Caco-2 (cell line): ENCODE results near the gene SS18L1. TPM values are rescaled to one million over a fixed set of nuclear protein-coding genes. Genes with fewer than 3 reads are reported as not detected.

ENCODE experiments used
- BruUV-seq: library from RNA; stranded (reverse); fragments of 400-500 nt; replicated peaks from 2 replicates; lab custom pipeline; 2021; lab: Mats Ljungman, UMichigan
- CTCF ChIA-PET: fragments of 300-600 bp; sonication (Branson Sonifier 250); formaldehyde crosslinking; loops from one replicate; lab custom pipeline; 2022; ENCODE audit warnings: antibody characterized with exemption; lab: Charles Lee
- POLR2A ChIA-PET: fragments of 300-600 bp; sonication (Branson Sonifier 250); formaldehyde crosslinking; loops from one replicate; lab custom pipeline; 2022; ENCODE audit warnings: antibody characterized with exemption; lab: Charles Lee
- DNase-seq, 2 experiments: peaks; one replicate each; pipeline versions ENCODE4 v3.0.0 to v3.0.0-alpha.2; 2020 to 2022
- H3K27me3 ChIP-seq: replicated peaks from 2 replicates; pipeline ENCODE4 v1.6.0; 2011; ENCODE audit warnings: low read length; ENCODE audit not compliant: control insufficient read depth, insufficient read depth
- H3K36me3 ChIP-seq: 2 replicates; pipeline ENCODE4 v1.5.1; 2011; ENCODE audit warnings: low read length; ENCODE audit not compliant: control insufficient read depth, insufficient read depth
- H3K4me1 ChIP-seq: fragments of 250-450 bp; sonication (Bioruptor Pico); 2 replicates; pipeline ENCODE4 v1.5.1; 2020; ENCODE audit warnings: mild to moderate bottlenecking
- H3K4me3 ChIP-seq: 2 replicates; pipeline ENCODE4 v1.5.1; 2011; ENCODE audit warnings: low read depth, mild to moderate bottlenecking, control low read depth, low read length
- H3K9me3 ChIP-seq: fragments of 250-450 bp; sonication (Bioruptor Pico); 2 replicates; pipeline ENCODE4 v1.5.1; 2020; ENCODE audit warnings: mild to moderate bottlenecking, moderate library complexity
- H3K27ac Mint-ChIP-seq: one replicate; pipeline ENCODE4 v1.8.0; 2022; ENCODE audit warnings: mixed read lengths; ENCODE audit not compliant: unreplicated experiment
- H3K27me3 Mint-ChIP-seq: one replicate; pipeline ENCODE4 v1.8.0; 2022; ENCODE audit warnings: mixed read lengths; ENCODE audit not compliant: insufficient read depth, unreplicated experiment
- H3K36me3 Mint-ChIP-seq: one replicate; pipeline ENCODE4 v1.8.0; 2022; ENCODE audit warnings: mild to moderate bottlenecking, mixed read lengths; ENCODE audit not compliant: insufficient read depth, unreplicated experiment
- H3K4me1 Mint-ChIP-seq: one replicate; pipeline ENCODE4 v1.8.0; 2022; ENCODE audit warnings: low read depth, mixed read lengths; ENCODE audit not compliant: unreplicated experiment
- H3K4me3 Mint-ChIP-seq: one replicate; pipeline ENCODE4 v1.8.0; 2022; ENCODE audit warnings: mild to moderate bottlenecking, moderate library complexity, mixed read lengths; ENCODE audit not compliant: unreplicated experiment
- H3K9me3 Mint-ChIP-seq: one replicate; pipeline ENCODE4 v1.8.0; 2022; ENCODE audit warnings: mixed read lengths; ENCODE audit not compliant: unreplicated experiment
- intact Hi-C: fragments of 100-400 bp; cut with micrococcal nuclease; formaldehyde crosslinking; loops from one replicate; pipeline ENCODE4 v1.10.0; 2022; ENCODE audit not compliant: unreplicated experiment
- total RNA-seq: library from RNA; stranded (reverse); gene quantifications from 2 replicates; pipeline ENCODE4 v1.2.3, GENCODE V29; 2022
- TF ChIP-seq, protein P1 (sequence below), 2 experiments: fragments of 200-600 bp in 1 of 2; IDR thresholded peaks; 1 replicate in 1 of 2; 2 replicates in 1 of 2; pipeline versions ENCODE4 v1.5.1 to v1.8.0; 2011 to 2022; ENCODE audit warnings: antibody characterized with exemption in 1 of 2, control low read depth in 1 of 2, inconsistent platforms in 1 of 2, low read depth in 1 of 2, low read length in 1 of 2, mild to moderate bottlenecking in 1 of 2, moderate library complexity in 1 of 2; ENCODE audit not compliant: insufficient read depth in 1 of 2, severe bottlenecking in 1 of 2, unreplicated experiment in 1 of 2

The SS18L1 gene
- total RNA-seq, 1 experiment from 2014 or later: 46.4 TPM

DNA sequence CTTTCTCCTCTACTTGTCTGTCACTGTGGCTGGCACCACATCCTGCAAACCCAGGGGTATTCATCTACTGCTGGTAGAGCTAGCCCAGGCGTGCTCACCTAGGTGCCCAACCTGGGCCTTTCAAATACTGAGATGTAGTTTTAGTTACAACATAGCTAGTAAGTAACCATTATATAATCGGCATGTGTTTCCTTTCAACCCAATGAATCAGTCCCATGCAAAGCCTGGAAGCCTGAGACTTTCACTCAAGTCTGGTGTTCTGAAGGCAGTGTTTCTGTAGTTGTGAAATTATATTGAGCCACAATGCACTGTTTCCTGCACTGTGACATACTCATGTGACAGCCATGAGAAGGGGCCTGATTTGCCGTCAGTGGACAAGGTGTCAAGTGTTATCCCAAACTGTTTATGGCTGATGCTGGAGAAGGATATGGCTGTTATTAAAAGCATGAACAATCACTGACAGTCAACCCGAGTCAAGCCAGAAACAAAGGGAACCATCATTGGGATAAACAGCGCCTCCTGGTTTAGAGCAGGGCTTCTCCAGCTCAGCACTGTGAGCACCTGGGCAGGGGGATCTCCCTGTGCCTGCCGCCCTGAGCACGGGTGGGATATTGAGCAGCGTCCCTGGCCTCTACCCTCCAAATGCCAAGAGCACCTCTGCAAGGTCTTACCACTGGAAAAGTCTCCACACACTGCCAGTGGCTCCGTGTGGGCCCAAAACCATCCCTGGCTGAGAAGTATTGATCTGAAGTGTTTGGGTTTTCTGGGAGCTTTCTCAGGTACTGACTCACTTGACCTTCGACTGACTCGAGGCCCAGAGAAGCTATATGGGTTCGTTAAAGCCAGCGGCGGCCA lies 1.9 kb upstream of the SS18L1 start:
- no peaks in the 10 kb centered on the region for H3K27me3 Mint-ChIP-seq
- peak overlapping the region; percentile 94 for H3K27ac Mint-ChIP-seq
- Histone ChIP-seq H3K4me3 (peak overlapping the region; percentile 70), H3K9me3 (no peaks in the 10 kb centered on the region), H3K36me3 (peaks cover 18% of the 10 kb centered on the region), H3K4me1 (peaks cover 23% of the 10 kb centered on the region), H3K27me3 (no peaks in the 10 kb centered on the region)
- TSS peak; percentile 20 for BruUV-seq
- ChIA-PET POLR2A (interaction anchor here (0.6 to 1.6 kb wide), 6 partner anchors 9 to 118 kb away, joined by 3 to 6 read pairs (median 4); partner anchors contain the start of gene TAF4), CTCF (interaction anchor here (0.6 to 1.4 kb wide), 6 partner anchors 9 to 501 kb away, joined by 3 to 8 read pairs (median 3); no protein-coding TSS in a partner anchor)
- H3K4me3 Mint-ChIP-seq: peak overlapping the region; percentile 91
- peaks cover 90% of the 10 kb centered on the region for H3K36me3 Mint-ChIP-seq
- DNase-seq: peak in 1 of 2 experiments; percentile 58
- no peaks in the 10 kb centered on the region for H3K9me3 Mint-ChIP-seq
- peaks cover 25% of the 10 kb centered on the region for H3K4me1 Mint-ChIP-seq
- TF ChIP-seq, protein P1, sequence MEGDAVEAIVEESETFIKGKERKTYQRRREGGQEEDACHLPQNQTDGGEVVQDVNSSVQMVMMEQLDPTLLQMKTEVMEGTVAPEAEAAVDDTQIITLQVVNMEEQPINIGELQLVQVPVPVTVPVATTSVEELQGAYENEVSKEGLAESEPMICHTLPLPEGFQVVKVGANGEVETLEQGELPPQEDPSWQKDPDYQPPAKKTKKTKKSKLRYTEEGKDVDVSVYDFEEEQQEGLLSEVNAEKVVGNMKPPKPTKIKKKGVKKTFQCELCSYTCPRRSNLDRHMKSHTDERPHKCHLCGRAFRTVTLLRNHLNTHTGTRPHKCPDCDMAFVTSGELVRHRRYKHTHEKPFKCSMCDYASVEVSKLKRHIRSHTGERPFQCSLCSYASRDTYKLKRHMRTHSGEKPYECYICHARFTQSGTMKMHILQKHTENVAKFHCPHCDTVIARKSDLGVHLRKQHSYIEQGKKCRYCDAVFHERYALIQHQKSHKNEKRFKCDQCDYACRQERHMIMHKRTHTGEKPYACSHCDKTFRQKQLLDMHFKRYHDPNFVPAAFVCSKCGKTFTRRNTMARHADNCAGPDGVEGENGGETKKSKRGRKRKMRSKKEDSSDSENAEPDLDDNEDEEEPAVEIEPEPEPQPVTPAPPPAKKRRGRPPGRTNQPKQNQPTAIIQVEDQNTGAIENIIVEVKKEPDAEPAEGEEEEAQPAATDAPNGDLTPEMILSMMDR (IDR thresholded peaks at IDR 0.05; ENCODE audit: insufficient read depth in 1 of 2, low read depth in 1 of 2, low read length in 1 of 2, severe bottlenecking in 1 of 2, unreplicated experiment in 1 of 2): peak in 1 of 2 experiments; percentile 52
- intact Hi-C loops: loop anchor here (5.0 to 10.0 kb wide), 2 partner anchors 96 to 263 kb away; partner anchors contain the start of genes CABLES2 and OSBPL2

DNA sequence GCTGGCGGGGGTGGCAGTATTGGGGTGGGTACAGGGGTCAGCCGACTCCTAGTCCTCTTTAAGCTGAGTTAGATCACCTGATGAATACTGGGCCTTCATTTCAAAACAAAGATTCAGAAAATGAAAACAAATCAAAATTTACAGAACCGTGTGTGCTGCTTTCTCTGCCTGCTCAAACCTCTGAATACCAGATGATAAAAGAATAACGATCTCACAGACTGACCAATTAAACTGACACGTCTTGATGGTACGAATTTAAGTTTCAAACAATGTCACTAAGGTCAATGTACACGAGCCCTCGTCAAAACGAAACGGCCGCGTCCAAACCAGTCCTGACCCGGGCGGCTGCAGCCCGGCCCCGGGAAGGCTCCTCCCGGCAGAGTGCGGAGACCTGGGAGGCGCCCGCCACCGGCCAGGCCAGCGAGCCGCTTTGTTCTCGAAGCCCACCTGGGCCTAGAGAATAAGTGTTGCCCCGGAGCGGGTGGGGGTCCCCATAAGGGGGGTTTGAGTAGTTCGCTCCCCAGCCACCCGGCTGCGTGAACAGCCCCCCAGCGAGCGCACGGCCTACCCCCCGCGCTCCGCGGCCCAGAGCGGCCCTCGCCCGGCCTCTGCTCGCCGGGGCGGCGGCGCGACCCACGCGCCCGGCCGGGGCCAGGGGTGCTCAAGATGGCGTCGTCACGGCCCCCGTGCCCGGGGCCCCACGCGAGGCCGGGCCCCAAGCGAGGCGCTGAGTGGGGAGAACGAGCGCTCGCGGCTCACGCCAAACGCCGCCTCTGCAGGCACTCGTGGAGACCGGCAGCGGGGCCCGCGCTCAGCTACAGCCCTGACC lies 1.1 kb upstream of the SS18L1 start:
- Mint-ChIP-seq H3K4me3 (peak overlapping the region; percentile 91), H3K36me3 (peaks cover 82% of the 10 kb centered on the region), H3K4me1 (peaks cover 25% of the 10 kb centered on the region), H3K27me3 (no peaks in the 10 kb centered on the region), H3K27ac (peak overlapping the region; percentile 94), H3K9me3 (no peaks in the 10 kb centered on the region)
- POLR2A ChIA-PET: interaction anchor here (0.6 to 1.6 kb wide), 8 partner anchors 8 to 132 kb away, joined by 3 to 6 read pairs (median 4); partner anchors contain the start of gene TAF4
- peak; percentile 56 to 63 for DNase-seq
- H3K27me3 ChIP-seq: no peaks in the 10 kb centered on the region
- CTCF ChIA-PET: interaction anchor here (0.6 to 1.5 kb wide), 8 partner anchors 10 to 132 kb away, joined by 3 to 5 read pairs (median 4); partner anchors contain the start of genes LSM14B and TAF4
- H3K9me3 ChIP-seq: no peaks in the 10 kb centered on the region
- peaks cover 16% of the 10 kb centered on the region for H3K36me3 ChIP-seq
- BruUV-seq: no TSS peak
- TF ChIP-seq, protein P1 (IDR thresholded peaks at IDR 0.05; ENCODE audit: insufficient read depth in 1 of 2, low read depth in 1 of 2, low read length in 1 of 2, severe bottlenecking in 1 of 2, unreplicated experiment in 1 of 2): no peak
- peaks cover 23% of the 10 kb centered on the region for H3K4me1 ChIP-seq
- peak overlapping the region; percentile 70 for H3K4me3 ChIP-seq
- intact Hi-C loops: loop anchor here (1.0 to 10.0 kb wide), 4 partner anchors 20 to 262 kb away; partner anchors contain the start of genes CABLES2, LSM14B and OSBPL2
